ENCODE results near the gene PCLAF. TPM values are rescaled to one million over a fixed set of nuclear protein-coding genes. Genes with fewer than 3 reads are reported as not detected.
"Not testable (repeated sequence)": the region's sequence is repeated elsewhere in the genome, so short reads cannot be mapped to it uniquely, and the experiment has no call there.

The PCLAF gene
- polyA plus RNA-seq, 4 donors, result 43.8 to 56.7 (median 51.5) TPM

DNA sequence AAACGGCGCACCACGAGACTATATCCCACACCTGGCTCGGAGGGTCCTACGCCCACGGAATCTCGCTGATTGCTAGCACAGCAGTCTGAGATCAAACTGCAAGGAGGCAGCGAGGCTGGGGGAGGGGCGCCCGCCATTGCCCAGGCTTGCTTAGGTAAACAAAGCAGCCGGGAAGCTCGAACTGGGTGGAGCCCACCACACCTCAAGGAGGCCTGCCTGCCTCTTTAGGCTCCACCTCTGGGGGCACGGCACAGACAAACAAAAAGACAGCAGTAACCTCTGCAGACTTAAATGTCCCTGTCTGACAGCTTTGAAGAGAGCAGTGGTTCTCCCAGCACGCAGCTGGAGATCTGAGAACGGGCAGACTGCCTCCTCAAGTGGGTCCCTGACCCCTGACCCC lies 54.3 kb downstream of the PCLAF start:
- not testable (repeated sequence) for DNase-seq (ENCODE audit: low read depth in 4 of 4, low spot score in 3 of 4)

DNA sequence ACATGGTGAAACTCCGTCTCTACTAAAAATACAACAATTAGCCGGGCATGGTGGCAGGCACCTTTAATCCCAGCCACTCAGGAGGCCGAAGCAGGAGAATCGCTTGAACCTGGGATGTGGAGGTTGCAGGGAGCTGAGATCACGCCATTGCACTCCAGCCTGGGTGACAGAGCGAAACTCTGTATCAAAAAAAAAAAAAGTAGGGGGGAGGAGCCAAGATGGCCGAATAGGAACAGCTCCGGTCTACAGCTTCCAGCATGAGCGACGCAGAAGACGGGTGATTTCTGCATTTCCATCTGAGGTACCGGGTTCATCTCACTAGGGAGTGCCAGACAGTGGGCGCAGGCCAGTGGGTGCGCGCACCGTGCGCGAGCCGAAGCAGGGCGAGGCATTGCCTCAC lies 54.8 kb downstream of the PCLAF start:
- DNase-seq (ENCODE audit: low read depth in 4 of 4, low spot score in 3 of 4), result not testable (repeated sequence)

DNA sequence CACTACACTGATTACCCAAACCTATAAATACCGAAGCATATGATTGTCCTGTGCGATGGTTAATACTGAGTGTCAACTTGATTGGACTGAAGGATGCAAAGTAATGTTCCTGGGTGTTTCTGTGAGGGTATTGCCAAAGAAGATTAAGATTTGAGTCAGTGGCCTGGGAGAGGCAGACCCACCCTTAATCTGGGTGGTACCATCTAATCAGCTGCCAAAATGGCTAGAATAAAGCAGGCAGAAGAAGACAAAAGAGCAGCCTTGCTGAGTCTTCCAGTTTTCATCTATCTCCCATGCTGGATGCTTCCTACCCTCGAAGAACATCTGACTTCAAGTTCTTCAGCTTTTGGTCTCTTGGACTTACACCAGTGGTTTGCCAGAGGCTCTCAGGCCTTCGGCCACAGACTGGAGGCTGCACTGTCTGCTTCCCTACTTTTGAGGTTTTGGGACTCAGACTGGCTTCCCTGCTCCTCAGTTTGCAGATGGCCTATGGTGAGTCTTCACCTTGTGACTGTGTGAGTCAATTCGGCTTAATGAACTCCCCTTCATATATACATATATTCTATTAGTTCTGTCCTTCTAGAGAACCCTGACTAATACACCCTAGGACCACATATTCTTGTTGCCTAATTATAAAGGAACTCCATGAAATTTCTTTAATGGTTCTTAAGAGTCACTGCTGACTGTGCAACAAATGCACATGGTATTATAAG lies 56.9 kb downstream of the PCLAF start:
- DNase-seq (ENCODE audit: low read depth in 4 of 4, low spot score in 3 of 4), result no peak

DNA sequence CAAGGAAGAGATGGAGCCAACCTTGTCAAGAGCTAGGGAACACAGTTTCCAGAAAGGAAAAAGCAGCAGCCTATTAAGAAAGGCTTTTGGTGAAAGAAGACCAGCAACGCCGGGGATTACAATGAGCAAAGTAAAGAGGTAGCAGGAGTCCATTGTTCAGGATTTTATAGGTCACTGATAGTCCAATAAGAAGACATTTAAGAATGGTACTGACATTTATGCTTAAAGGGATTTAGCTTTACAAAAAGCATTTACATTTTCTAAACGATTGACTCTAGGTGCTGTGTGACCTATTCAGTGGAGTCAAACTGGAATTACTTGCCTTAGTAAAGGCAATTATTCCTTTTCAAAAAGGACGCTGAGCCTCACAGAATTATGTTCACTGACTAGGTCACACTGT lies 66.0 kb downstream of the PCLAF start:
- DNase-seq (ENCODE audit: low read depth in 4 of 4, low spot score in 3 of 4), result no peak

DNA sequence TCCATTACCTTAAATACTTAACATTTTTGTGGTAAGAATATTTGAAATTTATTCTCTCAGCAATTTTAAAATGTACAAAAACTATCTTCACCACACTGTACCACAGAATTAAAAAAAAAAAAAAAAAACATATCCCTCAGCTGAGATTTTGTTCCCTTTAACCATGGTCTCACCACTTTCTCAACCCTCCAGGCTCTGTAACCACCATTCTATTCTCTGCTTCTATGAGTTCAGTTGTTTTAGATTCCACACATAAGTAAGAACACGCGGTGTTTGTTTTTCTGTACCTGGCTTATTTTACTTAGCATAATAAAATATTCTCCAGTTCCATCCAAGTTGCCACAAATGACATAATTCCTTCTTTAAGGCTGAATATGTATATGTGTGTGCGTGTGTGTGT lies 66.8 kb downstream of the PCLAF start:
- DNase-seq (ENCODE audit: low read depth in 4 of 4, low spot score in 3 of 4), result no peak

Other genes starting within 250 kb of the PCLAF start
- 1 to 10 TPM in 3 of 4 donors, under 1 TPM in 1; 0.90 to 2.7 (median 1.3) TPM for gene SNX22, start 229.7 kb downstream of the PCLAF start, polyA plus RNA-seq (ENCODE audit: insufficient read length in 4 of 4)
- gene PPIB, start 218.4 kb downstream of the PCLAF start, polyA plus RNA-seq (ENCODE audit: insufficient read length in 4 of 4), result 100 to 1,000 TPM; 535 to 599 (median 548) TPM
- 10 to 100 TPM; 12.8 to 23.5 (median 21.5) TPM for gene CSNK1G1, start 25.3 kb downstream of the PCLAF start, polyA plus RNA-seq (ENCODE audit: insufficient read length in 4 of 4)
- 10 to 100 TPM; 38.9 to 45.0 (median 41.7) TPM for gene TRIP4, start 6.4 kb upstream of the PCLAF start, polyA plus RNA-seq (ENCODE audit: insufficient read length in 4 of 4)
- 10 to 100 TPM; 33.6 to 37.6 (median 35.7) TPM for gene ZNF609, start 79.1 kb upstream of the PCLAF start, polyA plus RNA-seq (ENCODE audit: insufficient read length in 4 of 4)